HG03095 (cell line): ENCODE results near the gene RSF1.

ENCODE experiments used
- ATAC-seq: cut with Tn5 transposase; IDR thresholded peaks from one replicate; pipeline ENCODE4 v1.9.1; 2021; ENCODE audit warnings: moderate library complexity; ENCODE audit not compliant: unreplicated experiment

RSF1 gene

GRCh38 chr11:77753230-77753629 is 67.3 kb downstream of the RSF1 start:
- ATAC-seq, result no peak

DNA sequence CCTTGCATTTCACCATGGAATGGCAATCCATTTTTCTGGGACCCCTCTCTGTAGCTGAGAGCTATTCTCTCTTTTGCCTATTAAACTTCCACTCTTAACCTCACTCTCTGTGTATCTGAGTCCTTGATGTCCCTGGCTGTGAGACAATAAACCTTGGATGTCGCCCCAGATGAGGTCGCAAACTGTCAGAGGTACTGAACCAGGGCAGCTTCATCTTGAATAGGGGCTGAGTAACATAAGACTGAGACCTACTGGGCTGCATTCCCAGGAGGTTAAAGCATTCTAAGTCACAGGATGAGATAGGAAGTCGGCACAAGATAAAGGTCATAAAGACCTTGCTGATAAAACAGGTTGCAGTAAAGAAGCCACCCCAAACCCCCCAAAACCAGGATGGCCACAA is 68.0 kb downstream of the RSF1 start:
- no peak for ATAC-seq

DNA sequence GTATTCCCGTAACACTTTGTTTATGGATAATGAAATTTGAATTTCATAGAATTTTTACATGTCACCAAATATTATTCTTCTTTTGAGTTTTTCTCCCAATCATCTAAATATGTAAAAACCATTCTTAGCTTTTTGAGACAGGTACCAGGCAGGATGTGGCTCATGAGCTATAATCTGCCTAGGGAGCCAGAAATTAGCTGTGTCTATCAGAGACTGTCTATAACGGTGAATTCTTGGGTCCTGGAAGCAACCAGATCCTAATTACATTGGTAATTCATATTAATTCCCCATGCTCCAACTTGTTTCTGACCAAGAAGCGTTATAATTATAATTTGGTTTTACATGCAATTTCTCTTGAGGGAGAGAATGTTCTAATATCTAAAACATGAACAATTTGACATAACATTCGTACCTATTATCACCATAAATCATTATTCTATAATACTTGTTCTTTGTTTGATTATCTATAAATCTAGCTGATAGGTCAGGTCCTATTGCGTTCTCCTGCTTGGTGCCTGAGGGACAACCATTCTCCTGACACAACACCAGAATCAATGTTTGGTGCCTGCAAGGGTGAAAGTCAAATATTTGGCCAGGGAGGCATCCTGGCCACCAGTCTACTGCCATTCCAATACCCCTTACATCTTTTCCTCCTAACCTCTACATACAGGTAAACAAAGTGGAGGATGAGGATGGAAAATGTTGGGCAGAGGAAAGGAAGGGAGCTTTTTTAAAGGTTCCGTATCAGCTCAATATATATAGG is 69.9 kb downstream of the RSF1 start:
- no peak for ATAC-seq

GRCh38 chr11:77749232-77749631 is 71.3 kb downstream of the RSF1 start:
- no peak for ATAC-seq

GRCh38 chr11:77748266-77748665 is 72.3 kb downstream of the RSF1 start:
- ATAC-seq, result no peak

DNA sequence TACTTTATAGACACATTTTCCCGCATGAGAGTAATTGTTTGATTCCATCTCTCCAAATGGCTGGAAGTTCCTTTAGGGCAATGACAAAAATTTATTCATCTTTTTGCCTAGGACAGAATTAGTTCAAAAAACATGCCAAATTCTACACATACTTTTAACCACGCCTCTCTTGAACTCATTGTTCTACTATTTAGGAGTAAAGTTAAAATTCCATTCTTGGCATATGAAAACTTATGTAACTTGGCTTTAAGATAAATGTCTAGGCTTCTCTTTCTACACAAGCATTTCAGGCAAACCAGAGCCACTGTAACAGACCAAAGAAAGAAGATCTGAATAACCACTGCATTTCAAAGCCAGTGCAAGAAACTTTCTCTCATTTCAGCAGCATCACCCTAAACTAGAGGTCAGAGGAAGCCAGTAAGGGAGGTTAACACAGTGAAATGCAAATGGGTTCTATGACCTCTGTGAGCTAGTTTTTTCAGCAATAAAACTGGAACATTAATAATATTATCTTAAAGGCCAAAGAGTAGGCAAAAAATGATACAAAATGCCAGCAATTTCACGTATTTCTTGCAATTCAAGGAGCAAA is 73.0 kb downstream of the RSF1 start:
- ATAC-seq, result no peak

GRCh38 chr11:77736473-77736872 is 84.0 kb downstream of the RSF1 start:
- ATAC-seq, result no peak

GRCh38 chr11:77734890-77735289 is 85.6 kb downstream of the RSF1 start:
- ATAC-seq, result no peak

DNA sequence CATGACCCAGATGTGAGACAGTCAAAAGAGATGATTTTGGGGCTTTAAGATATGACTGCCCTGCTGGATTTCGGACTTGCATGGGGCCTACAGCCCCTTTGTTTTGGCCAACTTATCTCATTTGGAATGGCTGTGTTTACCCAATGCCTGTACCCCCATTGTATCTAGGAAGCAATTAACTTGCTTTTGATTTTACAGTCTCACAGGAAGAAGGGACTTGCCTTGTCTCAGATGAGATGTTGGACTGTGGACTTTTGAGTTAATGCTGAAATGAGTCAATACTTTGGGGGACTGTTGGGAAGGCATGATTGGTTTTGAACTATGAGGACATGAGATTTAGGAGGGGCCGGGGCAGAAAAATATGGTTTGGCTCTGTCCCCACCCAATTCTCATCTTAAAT is 88.4 kb downstream of the RSF1 start:
- ATAC-seq, result no peak

- no peak for ATAC-seq
Observed at GRCh38 chr11:77730789-77731188, 89.7 kb downstream of the RSF1 start.

DNA sequence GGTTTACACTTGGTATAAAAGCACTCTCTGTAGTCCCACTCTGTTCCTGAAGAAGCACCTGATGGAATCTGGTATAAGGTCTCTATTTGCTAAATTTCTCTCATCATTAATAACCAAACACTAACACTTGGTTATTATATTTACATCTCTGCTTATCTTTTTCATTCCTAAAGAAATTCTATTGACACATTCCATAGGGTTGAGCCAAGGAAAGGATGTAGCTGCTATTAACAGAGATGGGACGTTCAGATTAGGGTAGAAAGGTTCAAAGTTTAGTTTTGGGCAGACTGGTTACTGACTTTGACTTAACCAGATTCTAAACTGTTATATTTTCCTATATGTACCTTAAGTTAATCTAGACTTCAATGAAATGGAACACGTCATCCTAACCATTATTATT is 91.5 kb downstream of the RSF1 start:
- ATAC-seq, result no peak

GRCh38 chr11:77728203-77728786 is 92.2 kb downstream of the RSF1 start:
- no peak for ATAC-seq

DNA sequence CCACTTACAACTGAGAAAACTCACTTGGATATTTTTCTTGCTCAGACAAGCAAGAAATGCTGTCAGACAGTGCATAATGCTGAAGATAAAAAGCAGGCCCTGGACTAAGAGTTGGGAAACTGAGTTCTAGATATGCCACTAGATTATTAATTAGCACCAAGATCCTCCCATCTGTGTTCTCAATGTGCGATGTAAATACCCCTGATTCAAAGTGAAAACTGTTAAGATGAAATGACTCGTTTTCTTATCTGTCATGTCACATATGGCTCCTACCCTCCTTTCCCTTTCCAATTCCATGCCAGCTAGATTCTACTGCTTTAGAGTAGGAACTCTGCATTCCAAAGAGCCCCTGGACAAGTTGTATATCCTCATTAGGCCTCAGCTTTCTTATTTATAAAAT is 94.0 kb downstream of the RSF1 start:
- ATAC-seq, result no peak

DNA sequence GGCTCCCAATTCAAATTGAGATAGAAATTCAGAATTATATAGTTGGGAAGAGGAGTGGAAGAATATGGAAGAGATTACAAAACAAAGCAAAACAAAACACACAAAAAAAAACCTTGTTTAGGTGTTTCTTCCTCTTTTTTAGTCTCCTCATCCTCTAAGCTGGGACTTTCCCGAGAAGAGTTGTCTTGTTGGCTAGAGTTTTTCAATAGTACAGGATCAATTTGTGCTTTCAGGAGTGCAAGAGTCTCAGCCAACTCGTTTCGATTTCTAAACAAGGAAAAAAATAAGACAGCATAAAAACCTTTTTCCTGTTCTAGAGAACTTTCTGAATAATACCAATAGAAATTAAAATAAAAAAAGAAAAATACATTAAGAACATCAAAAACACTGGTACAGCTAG is 95.1 kb downstream of the RSF1 start:
- ATAC-seq, result peak; percentile 70

GRCh38 chr11:77724636-77725035 is 95.9 kb downstream of the RSF1 start:
- ATAC-seq, result no peak

GRCh38 chr11:77723024-77723423 is 97.5 kb downstream of the RSF1 start:
- ATAC-seq, result no peak

- ATAC-seq, result no peak
Observed at GRCh38 chr11:77710358-77710757, 110.2 kb downstream of the RSF1 start.

- no peak for ATAC-seq
Observed at GRCh38 chr11:77705876-77706579, 114.5 kb downstream of the RSF1 start.

DNA sequence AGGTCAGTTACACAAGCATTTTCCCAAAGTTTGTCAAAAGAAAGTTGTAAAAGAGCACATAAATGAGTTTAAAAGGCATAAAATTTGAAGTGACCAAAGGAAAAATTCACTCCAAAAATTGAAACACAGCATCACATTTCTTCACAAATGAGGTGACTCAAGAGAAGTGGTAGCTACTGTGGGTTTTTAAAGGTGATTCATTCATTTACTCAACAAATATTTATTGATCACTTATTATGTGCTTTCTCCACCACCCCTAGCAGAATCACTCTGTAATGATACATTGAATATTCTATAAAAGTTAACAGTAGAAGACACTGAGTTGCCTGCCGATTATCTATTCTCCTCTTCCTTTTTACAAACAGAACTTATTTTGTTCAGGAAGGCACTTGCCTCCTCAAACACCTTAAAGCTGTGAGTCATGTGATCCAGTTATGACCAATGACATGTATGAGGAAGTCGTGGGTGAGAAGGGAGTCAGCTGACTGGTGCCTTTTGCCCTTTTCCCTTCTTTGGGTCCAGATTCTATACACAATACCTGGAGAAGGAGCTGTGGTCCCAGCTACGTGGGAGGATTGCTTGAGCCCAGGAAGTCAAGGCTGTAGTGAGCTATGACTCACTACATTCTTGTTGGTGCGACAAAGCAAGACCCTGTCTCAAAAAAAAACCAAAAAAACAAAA is 115.2 kb downstream of the RSF1 start:
- ATAC-seq, result no peak

DNA sequence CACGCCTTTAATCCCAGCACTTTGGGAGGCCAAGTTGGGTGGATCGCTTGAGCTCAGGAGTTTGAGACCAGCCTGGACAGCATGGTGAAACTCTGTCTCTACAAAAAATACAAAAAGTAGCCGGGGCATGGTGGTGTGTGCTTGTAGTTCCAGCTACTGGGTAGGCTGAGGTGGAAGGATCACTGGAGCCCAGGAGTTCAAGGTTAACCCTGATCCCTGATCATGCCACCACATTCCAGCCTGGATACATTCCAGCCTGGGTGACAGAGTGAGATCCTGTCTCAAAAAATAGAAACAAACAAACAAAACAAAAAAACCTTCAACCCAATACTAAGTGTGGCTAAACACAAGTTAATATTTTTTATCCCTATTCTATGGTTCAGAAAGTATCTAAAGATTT is 116.5 kb downstream of the RSF1 start:
- ATAC-seq, result no peak

DNA sequence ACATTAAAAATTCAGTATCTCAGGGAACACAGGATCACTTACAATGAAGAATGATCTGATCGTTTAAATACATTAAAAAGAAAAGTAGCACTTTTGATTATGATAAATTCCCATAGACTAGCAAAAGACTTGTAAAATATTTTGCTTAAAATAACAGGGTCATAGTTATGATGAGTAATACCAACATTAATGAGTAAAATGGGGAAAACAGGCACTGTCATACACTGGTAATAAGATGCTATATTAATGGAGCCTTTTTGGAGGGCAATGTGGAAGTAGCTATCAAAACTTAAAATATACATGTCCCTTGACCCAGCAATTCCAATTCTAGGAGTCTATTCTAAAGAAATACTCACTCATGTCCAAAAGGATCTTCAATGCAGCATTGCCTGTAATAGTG is 121.1 kb downstream of the RSF1 start:
- no peak for ATAC-seq
